IPS-18a (cell line): ENCODE data around the gene SEC11A.
A peak's percentile ranks its signal among the peaks of the same experiment; 100 is the strongest.
"Not testable (repeated sequence)": the region's sequence is repeated elsewhere in the genome, so short reads cannot be mapped to it uniquely, and the experiment has no call there.

ENCODE experiments used
- H3K27ac ChIP-seq: one replicate; pipeline ENCODE4 v1.5.1; 2013; ENCODE audit warnings: low read length
- H3K27me3 ChIP-seq: one replicate; pipeline ENCODE4 v1.6.1; 2013; ENCODE audit warnings: mild to moderate bottlenecking, low read length; ENCODE audit not compliant: control insufficient read depth, insufficient read depth
- H3K36me3 ChIP-seq: one replicate; pipeline ENCODE4 v1.6.1; 2013; ENCODE audit warnings: low read depth, low read length; ENCODE audit not compliant: control insufficient read depth
- H3K4me1 ChIP-seq: one replicate; pipeline ENCODE4 v1.6.1; 2013; ENCODE audit warnings: low read depth, low read length; ENCODE audit not compliant: control insufficient read depth
- H3K4me3 ChIP-seq: one replicate; pipeline ENCODE4 v1.5.1; 2013; ENCODE audit warnings: low read length
- H3K9ac ChIP-seq: one replicate; pipeline ENCODE4 v1.6.1; 2013; ENCODE audit warnings: mild to moderate bottlenecking, low read length, moderate library complexity
- H3K9me3 ChIP-seq: one replicate; pipeline ENCODE4 v1.6.1; 2013; ENCODE audit warnings: low read depth, low read length; ENCODE audit not compliant: control insufficient read depth

Gene SEC11A

GRCh38 chr15:84653584-84653909, 62.4 kb downstream of the SEC11A start:
- peak overlapping the region; percentile 65 for H3K27ac ChIP-seq
- peaks cover 29% of the 10 kb centered on the region for H3K36me3 ChIP-seq
- H3K9ac ChIP-seq = peak overlapping the region; percentile 88
- H3K9me3 ChIP-seq = no peaks in the 10 kb centered on the region
- H3K4me3 ChIP-seq = peak overlapping the region; percentile 87
- no peaks in the 10 kb centered on the region for H3K4me1 ChIP-seq
- H3K27me3 ChIP-seq = peaks cover 19% of the 10 kb centered on the region

- peaks cover 64% of the 10 kb centered on the region for H3K36me3 ChIP-seq
- H3K4me1 ChIP-seq = no peaks in the 10 kb centered on the region
- H3K27ac ChIP-seq = no peak overlapping the region
- no peak overlapping the region for H3K9ac ChIP-seq
- H3K4me3 ChIP-seq = no peak overlapping the region
- no peaks in the 10 kb centered on the region for H3K9me3 ChIP-seq
- H3K27me3 ChIP-seq = no peaks in the 10 kb centered on the region
Observed at GRCh38 chr15:84649706-84650105, 66.2 kb downstream of the SEC11A start.

GRCh38 chr15:84648539-84648938, 67.4 kb downstream of the SEC11A start:
- Histone ChIP-seq H3K36me3 (peaks cover 72% of the 10 kb centered on the region), H3K27me3 (no peaks in the 10 kb centered on the region), H3K9me3 (no peaks in the 10 kb centered on the region), H3K9ac (no peak overlapping the region), H3K27ac (no peak overlapping the region), H3K4me3 (no peak overlapping the region), H3K4me1 (no peaks in the 10 kb centered on the region)

DNA sequence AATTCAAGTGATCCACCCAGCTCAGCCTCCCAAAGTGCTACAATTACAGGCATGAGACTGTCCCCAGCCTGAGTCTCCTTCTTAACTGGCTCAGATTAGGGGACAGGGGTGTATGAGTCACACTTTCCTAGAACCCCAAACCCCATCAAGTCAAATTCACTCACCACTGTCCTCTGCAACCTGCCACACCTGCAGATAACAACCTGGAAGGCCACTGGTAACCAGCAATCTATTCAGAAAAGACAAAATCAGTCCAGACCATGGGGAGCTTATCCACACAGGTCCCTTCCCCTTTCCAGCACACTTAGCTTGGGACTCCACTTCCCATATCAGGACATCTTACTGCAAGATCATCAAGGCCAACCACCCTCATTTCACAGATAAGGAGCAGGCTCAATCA, 68.2 kb downstream of the SEC11A start:
- H3K4me3 ChIP-seq = no peak overlapping the region
- no peak overlapping the region for H3K27ac ChIP-seq
- peaks cover 77% of the 10 kb centered on the region for H3K36me3 ChIP-seq
- H3K9ac ChIP-seq = no peak overlapping the region
- H3K9me3 ChIP-seq = no peaks in the 10 kb centered on the region
- H3K4me1 ChIP-seq = no peaks in the 10 kb centered on the region
- H3K27me3 ChIP-seq = no peaks in the 10 kb centered on the region

GRCh38 chr15:84645997-84646396, 69.9 kb downstream of the SEC11A start:
- Histone ChIP-seq H3K4me1 (no peaks in the 10 kb centered on the region), H3K27me3 (no peaks in the 10 kb centered on the region), H3K4me3 (no peak overlapping the region), H3K36me3 (peaks cover 74% of the 10 kb centered on the region), H3K27ac (no peak overlapping the region), H3K9ac (no peak overlapping the region), H3K9me3 (no peaks in the 10 kb centered on the region)

DNA sequence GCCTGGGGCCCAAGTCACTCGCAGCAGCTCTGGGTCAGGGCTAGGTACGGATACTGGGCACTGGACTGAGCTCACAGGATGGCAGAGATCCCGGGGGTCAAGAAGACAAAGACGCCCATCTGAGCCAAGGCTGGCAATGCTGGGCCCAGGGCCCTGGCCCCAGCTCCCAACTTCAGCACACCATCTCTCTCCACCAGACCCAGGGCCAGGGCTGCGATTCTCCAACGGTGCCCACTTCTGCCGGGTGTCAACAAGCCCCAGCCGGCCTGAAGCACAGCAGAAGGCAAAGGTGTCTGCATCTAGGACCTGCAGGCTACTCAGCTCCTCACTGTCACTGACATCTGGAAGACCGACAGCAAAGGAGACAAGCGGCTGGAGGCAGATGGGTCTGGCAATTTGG, 70.4 kb downstream of the SEC11A start:
- Histone ChIP-seq H3K36me3 (peaks cover 78% of the 10 kb centered on the region), H3K4me1 (no peaks in the 10 kb centered on the region), H3K27ac (no peak overlapping the region), H3K9me3 (no peaks in the 10 kb centered on the region), H3K9ac (no peak overlapping the region), H3K4me3 (no peak overlapping the region), H3K27me3 (no peaks in the 10 kb centered on the region)

DNA sequence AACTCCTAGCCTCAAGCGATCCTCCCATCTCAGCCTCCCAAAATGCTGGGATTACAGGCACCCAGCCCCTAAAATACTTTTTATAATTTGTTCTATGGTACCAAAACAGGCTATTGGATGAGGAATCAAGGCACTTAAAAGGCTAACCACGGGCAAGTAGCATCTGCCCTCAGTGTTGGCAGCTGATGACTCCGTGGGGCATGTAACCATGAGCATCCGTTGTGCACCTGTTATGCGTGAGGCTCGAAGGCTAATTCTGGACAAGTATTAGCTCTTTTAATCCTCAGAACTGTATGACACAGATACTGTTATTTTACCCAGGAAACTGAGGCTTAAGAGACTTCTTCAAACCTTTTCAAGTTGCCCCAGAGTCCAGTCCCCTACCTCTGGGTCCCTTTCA, 72.1 kb downstream of the SEC11A start:
- peaks cover 81% of the 10 kb centered on the region for H3K36me3 ChIP-seq

DNA sequence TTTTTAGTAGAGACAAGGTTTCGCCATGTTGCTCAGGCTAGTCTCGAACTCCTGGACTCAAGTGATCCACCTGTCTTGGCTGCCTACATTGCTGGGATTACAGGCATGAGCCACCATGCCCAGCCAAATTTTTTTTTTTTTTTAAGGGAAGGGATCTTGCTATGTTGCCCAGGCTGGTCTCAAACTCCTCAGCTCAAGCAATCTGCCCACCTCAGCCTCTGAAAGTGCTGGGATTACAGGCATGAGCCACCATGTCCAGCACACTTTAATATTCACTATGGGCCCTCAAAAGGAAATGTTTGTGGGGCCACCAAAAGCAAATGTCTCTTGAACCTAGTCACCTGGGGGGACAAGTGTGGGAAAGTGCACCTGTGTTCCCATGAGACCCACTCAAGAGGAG, 73.3 kb downstream of the SEC11A start:
- H3K27me3 ChIP-seq, H3K27ac ChIP-seq, H3K4me3 ChIP-seq, H3K9me3 ChIP-seq, H3K9ac ChIP-seq, H3K4me1 ChIP-seq: not testable (repeated sequence)
- peaks cover 69% of the 10 kb centered on the region for H3K36me3 ChIP-seq

More for the DNA sequence above, 72.1 kb downstream of the SEC11A start:
- H3K27ac ChIP-seq = no peak overlapping the region
- H3K4me3 ChIP-seq = no peak overlapping the region
- no peaks in the 10 kb centered on the region for H3K9me3 ChIP-seq
- H3K4me1 ChIP-seq = no peaks in the 10 kb centered on the region
- H3K27me3 ChIP-seq = no peaks in the 10 kb centered on the region
- no peak overlapping the region for H3K9ac ChIP-seq

DNA sequence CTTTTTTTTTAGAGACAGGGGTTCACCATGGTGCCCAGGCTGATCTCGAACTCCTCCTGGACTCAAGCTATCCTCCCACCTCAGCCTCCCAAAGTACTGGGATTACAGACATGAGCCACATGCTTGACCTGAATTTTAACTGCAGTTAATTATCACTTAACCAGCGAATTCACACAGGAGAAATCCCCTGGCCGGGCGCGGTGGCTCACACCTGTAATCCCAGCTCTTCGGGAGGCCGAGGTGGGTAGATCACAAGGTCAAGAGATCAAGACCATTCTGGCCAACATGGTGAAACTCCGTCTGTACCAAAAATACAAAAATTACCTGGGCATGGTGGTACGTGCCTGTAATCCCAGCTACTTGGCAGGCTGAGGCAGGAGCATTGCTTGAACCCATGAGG, 74.1 kb downstream of the SEC11A start:
- not testable (repeated sequence) for H3K9ac ChIP-seq, H3K4me1 ChIP-seq, H3K9me3 ChIP-seq, H3K27me3 ChIP-seq, H3K4me3 ChIP-seq, H3K27ac ChIP-seq
- H3K36me3 ChIP-seq = peaks cover 62% of the 10 kb centered on the region

DNA sequence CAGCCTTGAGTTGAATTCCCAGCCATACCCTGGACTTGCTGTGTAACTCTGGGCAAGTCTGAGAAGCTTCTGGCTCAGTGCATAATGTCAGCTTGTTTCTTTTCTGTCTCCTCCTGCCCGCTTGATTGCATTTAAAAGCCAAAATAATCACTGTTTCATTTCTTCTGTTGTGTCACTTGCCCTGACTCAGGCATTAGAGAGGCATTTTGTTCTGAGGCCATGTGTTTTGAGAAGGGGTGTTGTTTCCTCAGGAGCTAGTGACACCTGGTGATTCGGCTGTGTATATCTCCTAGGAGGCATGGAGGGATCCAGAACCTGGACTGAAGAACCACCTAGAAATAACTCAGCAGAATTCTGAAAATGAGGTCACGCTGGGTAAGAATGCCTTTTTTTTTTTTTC, 77.8 kb downstream of the SEC11A start:
- peaks cover 29% of the 10 kb centered on the region for H3K27me3 ChIP-seq
- H3K27ac ChIP-seq = no peak overlapping the region
- peaks cover 6% of the 10 kb centered on the region for H3K4me1 ChIP-seq
- H3K9ac ChIP-seq = no peak overlapping the region
- no peaks in the 10 kb centered on the region for H3K9me3 ChIP-seq
- H3K4me3 ChIP-seq = no peak overlapping the region
- H3K36me3 ChIP-seq = peaks cover 31% of the 10 kb centered on the region

- peaks cover 12% of the 10 kb centered on the region for H3K4me1 ChIP-seq
Observed at GRCh38 chr15:84634228-84634837, 81.6 kb downstream of the SEC11A start.

GRCh38 chr15:84633311-84634227, 82.4 kb downstream of the SEC11A start:
- Histone ChIP-seq H3K27me3 (peaks cover 44% of the 10 kb centered on the region), H3K27ac (no peak overlapping the region), H3K9ac (peak overlapping the region; percentile 36), H3K4me1 (peaks cover 12% of the 10 kb centered on the region), H3K36me3 (no peaks in the 10 kb centered on the region), H3K4me3 (peak overlapping the region; percentile 71), H3K9me3 (no peaks in the 10 kb centered on the region)

More at GRCh38 chr15:84634228-84634837, 81.6 kb downstream of the SEC11A start:
- peak overlapping the region; percentile 34 for H3K9ac ChIP-seq
- peaks cover 4% of the 10 kb centered on the region for H3K36me3 ChIP-seq
- H3K27me3 ChIP-seq = peaks cover 44% of the 10 kb centered on the region
- H3K4me3 ChIP-seq = peak overlapping the region; percentile 71
- H3K9me3 ChIP-seq = no peaks in the 10 kb centered on the region
- H3K27ac ChIP-seq = no peak overlapping the region
